Measurements from ENCODE around the gene KDM4B. TPM values are rescaled to one million over a fixed set of nuclear protein-coding genes. Genes with fewer than 3 reads are reported as not detected.

The KDM4B gene
- total and polyA plus RNA-seq, 2 of the 8 experiments (the other 6 are each of a cell fraction or from before 2014, with no cell fraction given) = 12.0 to 31.9 TPM

- TF ChIP-seq, protein P1, sequence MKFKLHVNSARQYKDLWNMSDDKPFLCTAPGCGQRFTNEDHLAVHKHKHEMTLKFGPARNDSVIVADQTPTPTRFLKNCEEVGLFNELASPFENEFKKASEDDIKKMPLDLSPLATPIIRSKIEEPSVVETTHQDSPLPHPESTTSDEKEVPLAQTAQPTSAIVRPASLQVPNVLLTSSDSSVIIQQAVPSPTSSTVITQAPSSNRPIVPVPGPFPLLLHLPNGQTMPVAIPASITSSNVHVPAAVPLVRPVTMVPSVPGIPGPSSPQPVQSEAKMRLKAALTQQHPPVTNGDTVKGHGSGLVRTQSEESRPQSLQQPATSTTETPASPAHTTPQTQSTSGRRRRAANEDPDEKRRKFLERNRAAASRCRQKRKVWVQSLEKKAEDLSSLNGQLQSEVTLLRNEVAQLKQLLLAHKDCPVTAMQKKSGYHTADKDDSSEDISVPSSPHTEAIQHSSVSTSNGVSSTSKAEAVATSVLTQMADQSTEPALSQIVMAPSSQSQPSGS (IDR thresholded peaks at IDR 0.05; ENCODE audit: low read length) = no peak
- TF ChIP-seq EP300 (IDR thresholded peaks at IDR 0.05; ENCODE audit: borderline replicate concordance in 1 of 2, low read depth in 2 of 2, low read length in 2 of 2) (no peak), SP4 (IDR thresholded peaks at IDR 0.05; ENCODE audit: low read length) (no peak), SRF (IDR thresholded peaks at IDR 0.05; ENCODE audit: low read depth, low read length) (no peak)
These were observed 14.6 kb downstream of the KDM4B start (continued) for GRCh38 chr19:4983346-4984105.
